HG03066 (cell line): ENCODE measurements around the gene CDC42EP1.
"Not testable (repeated sequence)": the region's sequence is repeated elsewhere in the genome, so short reads cannot be mapped to it uniquely, and the experiment has no call there.

Experiments
- ATAC-seq: cut with Tn5 transposase; IDR thresholded peaks from one replicate; pipeline ENCODE4 v1.9.1; 2021; ENCODE audit warnings: low read depth; ENCODE audit not compliant: unreplicated experiment

CDC42EP1 gene

GRCh38 chr22:37571258-37571991 is 11.1 kb downstream of the CDC42EP1 start:
- ATAC-seq, result no peak

GRCh38 chr22:37571992-37572373 is 11.7 kb downstream of the CDC42EP1 start:
- no peak for ATAC-seq

GRCh38 chr22:37575490-37576003 is 15.3 kb downstream of the CDC42EP1 start:
- ATAC-seq, result no peak

GRCh38 chr22:37578002-37578401 is 17.7 kb downstream of the CDC42EP1 start:
- ATAC-seq, result no peak

GRCh38 chr22:37581504-37581903 is 21.2 kb downstream of the CDC42EP1 start:
- no peak for ATAC-seq

- no peak for ATAC-seq
These were observed 22.2 kb downstream of the CDC42EP1 start for GRCh38 chr22:37582526-37582925.

- ATAC-seq, result no peak
These were observed 28.4 kb downstream of the CDC42EP1 start for GRCh38 chr22:37588546-37589215.

GRCh38 chr22:37589636-37590035 is 29.4 kb downstream of the CDC42EP1 start:
- no peak for ATAC-seq

GRCh38 chr22:37591081-37591480 is 30.8 kb downstream of the CDC42EP1 start:
- not testable (repeated sequence) for ATAC-seq

GRCh38 chr22:37591823-37592404 is 31.6 kb downstream of the CDC42EP1 start:
- no peak for ATAC-seq

- no peak for ATAC-seq
These were observed 34.0 kb downstream of the CDC42EP1 start for GRCh38 chr22:37594237-37594636.

- ATAC-seq, result no peak
These were observed 38.9 kb downstream of the CDC42EP1 start for GRCh38 chr22:37599153-37599552.

- ATAC-seq, result no peak
These were observed 40.9 kb downstream of the CDC42EP1 start for GRCh38 chr22:37601203-37601539.

GRCh38 chr22:37601540-37602442 is 41.5 kb downstream of the CDC42EP1 start:
- no peak for ATAC-seq

GRCh38 chr22:37602546-37603277 is 42.4 kb downstream of the CDC42EP1 start:
- not testable (repeated sequence) for ATAC-seq

GRCh38 chr22:37604074-37604473 is 43.8 kb downstream of the CDC42EP1 start:
- no peak for ATAC-seq

GRCh38 chr22:37604875-37605274 is 44.6 kb downstream of the CDC42EP1 start:
- ATAC-seq, result no peak

GRCh38 chr22:37607010-37607934 is 47.0 kb downstream of the CDC42EP1 start:
- ATAC-seq, result no peak

- no peak for ATAC-seq
These were observed 47.7 kb downstream of the CDC42EP1 start for GRCh38 chr22:37607935-37608476.
